Activated CD4-positive, alpha-beta T cell treated with anti-CD3 and anti-CD28 coated beads for 36 hours (primary cell): Measurements from ENCODE around the gene ECE1. TPM values are rescaled to one million over a fixed set of nuclear protein-coding genes. Genes with fewer than 3 reads are reported as not detected.

Source experiments
- ATAC-seq: fragments of 200-7000 bp; cut with Tn5 transposase; one replicate; pipeline ENCODE4 v1.10.0; 2021; ENCODE audit warnings: mild to moderate bottlenecking, moderate library complexity
- CTCF ChIA-PET: fragments of 350-600 bp; sonication (Branson Sonifier 250); formaldehyde crosslinking; loops from one replicate; lab custom pipeline; 2021; ENCODE audit warnings: antibody characterized with exemption; lab: Charles Lee
- POLR2A ChIA-PET: fragments of 350-600 bp; sonication (Branson Sonifier 250); formaldehyde crosslinking; loops from one replicate; lab custom pipeline; 2021; ENCODE audit warnings: antibody characterized with exemption, inconsistent platforms; lab: Charles Lee
- DNase-seq: peaks from one replicate; pipeline ENCODE4 v3.0.0-alpha.2; 2020
- H3K27ac Mint-ChIP-seq: one replicate; pipeline ENCODE4 v1.8.0; 2021; ENCODE audit warnings: mixed read lengths
- H3K27me3 Mint-ChIP-seq: one replicate; pipeline ENCODE4 v1.8.0; 2021; ENCODE audit warnings: mixed read lengths
- H3K36me3 Mint-ChIP-seq: one replicate; pipeline ENCODE4 v1.8.0; 2021; ENCODE audit warnings: low read depth, mixed read lengths
- H3K4me1 Mint-ChIP-seq: one replicate; pipeline ENCODE4 v1.8.0; 2021; ENCODE audit warnings: mixed read lengths
- H3K4me3 Mint-ChIP-seq: one replicate; pipeline ENCODE4 v1.8.0; 2021; ENCODE audit warnings: mild to moderate bottlenecking, moderate library complexity, mixed read lengths
- H3K9me3 Mint-ChIP-seq: one replicate; pipeline ENCODE4 v1.8.0; 2021; ENCODE audit warnings: low read depth, mixed read lengths
- intact Hi-C, 2 experiments: fragments of 100-400 bp; cut with DNase I in 1 of 2; cut with micrococcal nuclease in 1 of 2; formaldehyde crosslinking; loops; one replicate each; pipeline versions ENCODE4 v1.14.2 to v1.15.1; 2022 to 2024; cut with DNase I, micrococcal nuclease
- total RNA-seq, 2 experiments: library from RNA; stranded (reverse); gene quantifications; one replicate each; pipeline ENCODE4 v1.2.3, GENCODE V29; 2021

The ECE1 gene
- total RNA-seq, 2 experiments from 2014 or later = 130 to 162 TPM

DNA sequence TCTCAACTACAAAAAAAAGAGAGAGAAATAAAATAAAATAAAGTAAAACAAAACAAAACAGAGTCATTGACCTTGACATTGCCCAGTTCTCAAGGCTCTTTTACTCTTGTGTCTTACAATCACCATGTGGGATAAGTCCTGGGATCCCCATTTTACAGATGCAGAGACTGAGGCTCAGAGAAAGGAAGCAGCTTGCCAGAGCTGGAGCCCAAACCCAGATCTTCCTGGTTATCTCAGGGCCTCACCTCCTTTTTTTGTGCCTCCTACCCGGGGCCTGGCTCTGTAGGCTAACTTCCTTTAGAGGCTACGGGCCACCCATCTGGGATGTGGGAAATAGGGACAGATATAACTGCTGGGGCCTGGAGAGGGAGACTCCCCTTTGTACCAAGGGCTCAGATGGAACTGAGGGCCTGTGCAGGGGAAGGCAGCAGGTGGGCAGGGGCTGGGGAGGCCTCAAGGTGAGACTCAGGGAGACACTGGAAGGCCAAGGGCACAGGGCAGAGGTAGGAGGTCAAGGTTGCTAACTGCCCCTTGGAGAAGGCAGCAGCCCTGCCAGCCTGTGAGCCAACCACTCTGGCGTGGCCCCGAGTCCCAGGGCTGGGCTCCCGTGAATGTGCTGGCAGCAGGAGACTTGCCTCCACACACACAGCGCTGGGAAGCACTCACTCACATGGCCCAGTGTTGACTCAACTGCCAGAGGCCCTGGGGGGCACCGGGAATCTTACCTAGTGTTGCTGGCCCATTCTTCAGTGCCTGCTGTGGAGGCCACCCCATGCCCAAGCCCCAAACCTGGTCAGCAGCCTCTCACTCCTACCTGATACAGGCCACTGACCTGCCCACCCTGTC is 6.5 kb upstream of the ECE1 start:
- Mint-ChIP-seq H3K36me3 (peaks cover 29% of the 10 kb centered on the region), H3K27ac (peak overlapping the region; percentile 97), H3K9me3 (no peaks in the 10 kb centered on the region), H3K4me3 (no peak overlapping the region), H3K27me3 (no peaks in the 10 kb centered on the region), H3K4me1 (peaks cover 86% of the 10 kb centered on the region)
- intact Hi-C loops = loop anchor here in 1 of 2 experiments (5.0 kb wide), 1 partner anchor 364 kb away; no protein-coding TSS in a partner anchor
- no peak for DNase-seq
- ATAC-seq = no peak
- ChIA-PET CTCF (interaction anchor here (1.5 kb wide), 1 partner anchor 26 kb away, joined by 5 read pairs; no protein-coding TSS in a partner anchor), POLR2A (interaction anchor here (0.6 to 1.7 kb wide), 3 partner anchors 10 to 37 kb away, joined by 3 to 4 read pairs (median 4); no protein-coding TSS in a partner anchor)

DNA sequence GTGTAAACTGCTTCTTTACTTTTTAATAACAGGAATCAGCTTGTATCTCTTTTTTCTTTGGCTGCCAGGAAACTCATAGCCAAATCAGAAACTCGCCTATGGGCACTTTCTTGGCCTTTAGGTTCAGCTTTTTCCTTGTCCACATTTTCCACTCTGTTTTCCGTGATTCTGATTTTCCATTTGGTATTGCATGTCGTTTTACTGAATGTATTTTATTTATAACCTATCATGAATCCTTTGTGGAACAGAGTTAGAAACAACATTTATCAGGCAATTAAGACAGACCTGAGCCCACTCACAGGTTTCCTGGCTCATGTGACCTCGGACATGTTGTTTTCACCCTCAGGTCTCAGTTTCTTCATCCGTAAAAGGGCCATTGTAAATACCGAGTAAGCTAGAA is 5.3 kb upstream of the ECE1 start:
- DNase-seq (no peak), ATAC-seq (no peak)
- H3K4me3 Mint-ChIP-seq = peak overlapping the region; percentile 21
- ChIA-PET CTCF (interaction anchor here (0.6 to 3.3 kb wide), 8 partner anchors 25 to 73 kb away, joined by 3 to 29 read pairs (median 4); no protein-coding TSS in a partner anchor), POLR2A (interaction anchor here (0.6 to 4.6 kb wide), 4 partner anchors 30 to 1903 kb away, joined by 4 to 62 read pairs (median 6); no protein-coding TSS in a partner anchor)
- peak overlapping the region; percentile 97 for H3K27ac Mint-ChIP-seq
- H3K9me3 Mint-ChIP-seq = no peaks in the 10 kb centered on the region
- intact Hi-C loops = loop anchor here (2.0 to 5.0 kb wide), 3 partner anchors 15 to 757 kb away; partner anchors contain the start of gene CDC42 (in 1 of the 2)
- H3K36me3 Mint-ChIP-seq = peaks cover 30% of the 10 kb centered on the region
- peaks cover 93% of the 10 kb centered on the region for H3K4me1 Mint-ChIP-seq
- H3K27me3 Mint-ChIP-seq = no peaks in the 10 kb centered on the region

DNA sequence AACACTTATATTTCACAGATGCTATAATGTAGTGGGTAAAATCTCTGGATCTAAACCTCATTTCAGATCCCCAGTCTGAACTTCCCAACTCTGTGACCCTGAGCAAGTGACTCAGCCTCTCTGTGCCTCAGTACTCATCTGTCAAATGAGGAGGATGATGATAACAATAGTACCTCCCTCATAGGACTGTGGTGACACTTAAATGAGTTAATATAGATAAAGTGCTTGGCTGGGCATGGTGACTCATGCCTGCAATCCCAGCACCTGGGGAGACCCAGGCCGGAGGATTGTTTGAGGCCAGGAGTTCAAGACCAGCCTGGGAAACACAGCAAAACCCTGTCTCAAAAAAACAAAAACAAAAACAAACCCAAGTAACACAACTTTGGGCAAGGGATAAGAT is 4.7 kb upstream of the ECE1 start:
- peak; percentile 55 for ATAC-seq
- intact Hi-C loops = loop anchor here (2.0 to 5.0 kb wide), 3 partner anchors 14 to 758 kb away; partner anchors contain the start of gene CDC42 (in 1 of the 2)
- peak overlapping the region; percentile 86 for H3K4me3 Mint-ChIP-seq
- peaks cover 30% of the 10 kb centered on the region for H3K36me3 Mint-ChIP-seq
- H3K27ac Mint-ChIP-seq = peak overlapping the region; percentile 97
- peaks cover 88% of the 10 kb centered on the region for H3K4me1 Mint-ChIP-seq
- POLR2A ChIA-PET = interaction anchor here (0.5 to 4.6 kb wide), 6 partner anchors 31 to 511 kb away, joined by 3 to 62 read pairs (median 10); no protein-coding TSS in a partner anchor
- CTCF ChIA-PET = interaction anchor here (0.6 to 4.7 kb wide), 14 partner anchors 25 to 73 kb away, joined by 3 to 30 read pairs (median 4); no protein-coding TSS in a partner anchor
- DNase-seq = peak; percentile 78
- no peaks in the 10 kb centered on the region for H3K9me3 Mint-ChIP-seq
- H3K27me3 Mint-ChIP-seq = no peaks in the 10 kb centered on the region

DNA sequence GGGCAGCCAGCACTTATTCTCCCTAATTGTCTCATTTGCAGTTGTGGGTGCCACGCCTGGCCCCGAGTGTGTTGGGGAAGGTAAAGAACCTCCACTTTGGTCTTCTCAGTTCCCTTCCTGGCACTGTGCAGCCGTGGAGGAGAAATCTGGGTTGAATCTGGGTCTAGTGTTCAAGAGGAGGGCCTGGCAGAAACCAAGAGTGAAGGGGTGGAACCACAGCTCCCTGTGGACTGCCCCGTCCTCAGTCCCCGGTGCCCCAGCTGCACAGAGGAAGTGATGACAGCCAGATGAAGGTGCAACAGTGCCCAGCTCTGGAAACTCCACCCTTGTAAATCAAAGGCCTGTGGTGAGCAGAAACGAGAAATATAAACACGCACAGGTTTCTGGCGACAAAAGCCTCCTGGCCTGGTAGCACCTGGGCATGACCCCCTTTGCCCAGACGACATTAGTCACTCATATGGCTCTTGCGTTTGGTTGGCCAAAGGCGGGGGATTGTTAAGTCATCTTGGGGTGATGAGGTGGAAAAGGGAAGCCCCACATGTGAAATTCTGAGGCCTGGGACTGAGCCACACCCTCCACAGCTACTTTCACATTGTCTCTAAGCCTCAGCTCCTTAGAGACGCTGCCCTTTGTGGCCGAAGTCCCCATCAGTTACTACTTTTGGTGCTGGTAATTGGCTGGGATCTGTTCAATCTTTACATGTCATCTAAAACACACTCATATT is 4.2 kb upstream of the ECE1 start:
- CTCF ChIA-PET = interaction anchor here (0.6 to 4.7 kb wide), 12 partner anchors 24 to 74 kb away, joined by 3 to 30 read pairs (median 4); no protein-coding TSS in a partner anchor
- Mint-ChIP-seq H3K27ac (peak overlapping the region; percentile 97), H3K36me3 (peaks cover 28% of the 10 kb centered on the region), H3K27me3 (no peaks in the 10 kb centered on the region), H3K9me3 (no peaks in the 10 kb centered on the region), H3K4me3 (peak overlapping the region; percentile 86), H3K4me1 (peaks cover 86% of the 10 kb centered on the region)
- intact Hi-C loops = loop anchor here (1.0 to 5.0 kb wide), 12 partner anchors 14 to 1107 kb away; partner anchors contain the start of genes CDC42 (in 1 of the 2), DDOST (in 1 of the 2), PLA2G2C (in 1 of the 2) and UBXN10 (in 1 of the 2)
- DNase-seq = peak; percentile 93
- POLR2A ChIA-PET = interaction anchor here (0.5 to 4.6 kb wide), 9 partner anchors 24 to 511 kb away, joined by 3 to 62 read pairs (median 7); no protein-coding TSS in a partner anchor
- peak; percentile 61 for ATAC-seq

DNA sequence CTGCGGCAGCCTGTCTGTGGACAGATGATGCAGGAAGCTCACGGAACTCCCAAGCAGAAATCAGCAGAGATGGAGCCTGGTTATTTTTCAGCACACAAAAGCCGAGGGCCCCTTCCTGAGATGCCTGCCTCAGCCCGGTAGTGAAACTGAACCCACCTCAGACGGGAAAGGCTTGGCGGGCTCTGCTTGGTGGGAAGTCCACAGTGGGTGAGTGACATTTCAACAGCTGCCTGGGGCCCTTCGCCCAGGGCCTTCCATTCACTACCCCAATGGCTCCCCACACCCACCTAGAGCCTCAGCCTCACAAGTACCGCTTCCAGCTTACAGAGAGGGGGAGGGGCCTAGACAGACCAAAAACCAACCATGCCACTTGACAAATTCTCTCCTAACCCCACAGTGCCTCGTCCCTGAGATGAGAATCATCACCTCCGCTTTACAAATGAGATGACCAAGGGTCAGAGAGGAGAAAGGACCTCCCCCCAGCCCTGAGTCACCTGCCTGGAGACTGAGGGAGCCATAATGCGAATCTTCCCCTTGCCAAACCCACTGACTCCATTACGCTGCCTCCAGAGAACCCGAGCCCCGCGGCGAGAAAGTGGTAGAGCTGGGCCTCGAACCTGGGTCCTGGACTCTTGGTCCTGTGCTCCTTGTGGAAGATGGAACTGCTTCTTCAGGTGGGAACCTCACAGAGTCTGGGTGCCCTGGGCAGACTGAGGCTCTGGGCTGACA is 3.4 kb upstream of the ECE1 start:
- peaks cover 23% of the 10 kb centered on the region for H3K36me3 Mint-ChIP-seq
- CTCF ChIA-PET = interaction anchor here (0.6 to 4.7 kb wide), 10 partner anchors 23 to 52 kb away, joined by 3 to 30 read pairs (median 6); no protein-coding TSS in a partner anchor
- peak overlapping the region; percentile 97 for H3K27ac Mint-ChIP-seq
- H3K9me3 Mint-ChIP-seq = no peaks in the 10 kb centered on the region
- intact Hi-C loops = loop anchor here (1.0 to 5.0 kb wide), 17 partner anchors 13 to 1106 kb away; partner anchors contain the start of genes CDC42 (in 1 of the 2), DDOST (in 1 of the 2), EIF4G3 (in 1 of the 2) and NBPF3 (in 1 of the 2)
- H3K4me1 Mint-ChIP-seq = peaks cover 86% of the 10 kb centered on the region
- ATAC-seq = peak; percentile 53
- H3K27me3 Mint-ChIP-seq = no peaks in the 10 kb centered on the region
- H3K4me3 Mint-ChIP-seq = peak overlapping the region; percentile 86
- DNase-seq = peak; percentile 93
- POLR2A ChIA-PET = interaction anchor here (0.6 to 4.6 kb wide), 13 partner anchors 13 to 1110 kb away, joined by 3 to 62 read pairs (median 3); no protein-coding TSS in a partner anchor

DNA sequence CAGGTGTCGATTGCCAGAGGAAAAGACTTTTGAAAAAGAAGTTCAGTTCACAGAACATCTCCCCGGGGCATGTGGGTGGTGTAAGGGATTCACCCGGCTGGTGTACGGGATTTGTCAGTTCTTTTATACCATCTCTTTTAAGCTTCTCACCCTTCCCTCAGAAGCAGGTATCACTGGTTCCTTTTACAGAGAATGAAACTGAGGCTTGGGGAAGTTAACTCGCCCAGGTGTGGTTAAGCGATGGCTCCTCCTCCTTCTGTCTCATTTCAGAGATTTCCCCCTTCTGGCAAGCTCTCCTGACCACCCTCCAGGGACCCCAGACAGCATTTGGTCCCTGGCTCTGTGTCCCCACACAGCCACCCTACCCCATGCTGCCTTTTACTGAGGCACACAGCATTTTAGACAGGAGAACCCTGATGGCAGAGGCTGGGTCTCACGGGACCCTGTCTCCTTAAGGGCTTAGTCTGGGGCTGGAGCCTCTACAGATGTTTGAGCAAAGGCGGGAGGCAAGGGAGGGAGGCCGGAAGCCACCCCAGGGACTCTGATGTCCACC is 2.8 kb upstream of the ECE1 start:
- peak overlapping the region; percentile 97 for H3K27ac Mint-ChIP-seq
- ATAC-seq = peak; percentile 21
- POLR2A ChIA-PET = interaction anchor here (0.5 to 4.6 kb wide), 14 partner anchors 12 to 1110 kb away, joined by 3 to 62 read pairs (median 3); no protein-coding TSS in a partner anchor
- no peaks in the 10 kb centered on the region for H3K9me3 Mint-ChIP-seq
- DNase-seq = peak; percentile 87
- peaks cover 86% of the 10 kb centered on the region for H3K4me1 Mint-ChIP-seq
- no peaks in the 10 kb centered on the region for H3K27me3 Mint-ChIP-seq
- CTCF ChIA-PET = interaction anchor here (0.6 to 4.7 kb wide), 9 partner anchors 8 to 51 kb away, joined by 3 to 30 read pairs (median 4); no protein-coding TSS in a partner anchor
- H3K4me3 Mint-ChIP-seq = peak overlapping the region; percentile 86
- H3K36me3 Mint-ChIP-seq = peaks cover 23% of the 10 kb centered on the region
- intact Hi-C loops = loop anchor here (1.0 to 5.0 kb wide), 10 partner anchors 36 to 1106 kb away; partner anchors contain the start of genes EIF4G3 (in 1 of the 2), NBPF3 (in 1 of the 2), PLA2G2C (in 1 of the 2) and UBXN10 (in 1 of the 2)

DNA sequence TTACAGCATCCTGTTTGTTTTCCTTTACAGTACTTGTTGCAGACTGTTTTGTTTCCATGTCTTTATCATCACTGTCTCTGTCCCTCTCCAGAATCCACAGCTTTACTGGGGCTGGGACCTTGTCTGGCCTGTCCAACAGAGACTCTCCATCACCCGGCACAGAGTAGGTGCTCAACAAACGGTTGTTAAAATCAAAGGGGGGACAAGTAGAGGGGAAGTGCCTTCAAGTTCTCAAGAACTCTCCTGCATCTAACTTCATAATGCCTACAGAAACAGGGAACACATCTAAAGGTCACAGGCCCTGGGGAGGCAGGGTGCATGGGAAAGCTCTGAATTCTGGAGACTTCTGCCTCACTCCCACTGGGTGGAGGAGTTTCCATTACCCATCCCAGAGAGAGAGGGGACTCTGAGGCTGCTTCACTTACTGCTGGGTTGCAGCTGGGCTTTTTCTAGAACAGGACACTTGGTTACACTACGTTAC is 2.3 kb upstream of the ECE1 start:
- no peaks in the 10 kb centered on the region for H3K9me3 Mint-ChIP-seq
- CTCF ChIA-PET = interaction anchor here (0.7 to 4.7 kb wide), 9 partner anchors 8 to 41 kb away, joined by 3 to 30 read pairs (median 4); no protein-coding TSS in a partner anchor
- DNase-seq = no peak
- POLR2A ChIA-PET = interaction anchor here (0.5 to 4.6 kb wide), 9 partner anchors 22 to 1109 kb away, joined by 3 to 62 read pairs (median 10); no protein-coding TSS in a partner anchor
- peaks cover 84% of the 10 kb centered on the region for H3K4me1 Mint-ChIP-seq
- ATAC-seq = no peak
- peak overlapping the region; percentile 97 for H3K27ac Mint-ChIP-seq
- H3K36me3 Mint-ChIP-seq = peaks cover 23% of the 10 kb centered on the region
- no peaks in the 10 kb centered on the region for H3K27me3 Mint-ChIP-seq
- intact Hi-C loops = loop anchor here (1.0 to 5.0 kb wide), 6 partner anchors 35 to 1105 kb away; partner anchors contain the start of genes EIF4G3 (in 1 of the 2), PLA2G2C (in 1 of the 2) and UBXN10 (in 1 of the 2)
- peak overlapping the region; percentile 86 for H3K4me3 Mint-ChIP-seq

DNA sequence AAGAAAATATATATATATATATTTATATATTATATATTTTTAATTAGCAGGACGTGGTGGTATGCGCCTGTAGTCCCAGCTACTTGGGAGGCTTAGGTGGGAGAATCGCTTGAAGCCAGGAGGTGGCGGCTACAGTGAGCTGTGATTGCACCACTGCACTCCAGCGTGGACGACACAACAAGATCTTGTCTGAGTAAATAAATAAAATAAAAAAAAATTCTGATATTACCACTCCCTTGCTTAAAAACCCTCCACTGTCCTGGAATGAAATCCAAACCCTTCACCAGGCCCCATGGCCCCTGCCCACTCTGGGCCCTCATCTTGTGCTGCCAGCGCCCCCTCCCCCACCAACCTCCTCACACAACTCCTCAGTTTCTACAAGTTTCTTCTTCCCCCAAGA is 1.7 kb upstream of the ECE1 start:
- Mint-ChIP-seq H3K27me3 (no peaks in the 10 kb centered on the region), H3K4me1 (peaks cover 80% of the 10 kb centered on the region), H3K4me3 (peak overlapping the region; percentile 86), H3K27ac (peak overlapping the region; percentile 97), H3K9me3 (no peaks in the 10 kb centered on the region), H3K36me3 (peaks cover 23% of the 10 kb centered on the region)
- DNase-seq (no peak), ATAC-seq (no peak)
- ChIA-PET CTCF (interaction anchor here (0.7 to 4.7 kb wide), 5 partner anchors 9 to 41 kb away, joined by 3 to 30 read pairs (median 6); no protein-coding TSS in a partner anchor), POLR2A (interaction anchor here (0.7 to 4.6 kb wide), 3 partner anchors 34 to 89 kb away, joined by 3 to 62 read pairs (median 13); no protein-coding TSS in a partner anchor)
- intact Hi-C loops = loop anchor here (1.0 to 5.0 kb wide), 6 partner anchors 35 to 1105 kb away; partner anchors contain the start of genes EIF4G3 (in 1 of the 2), PLA2G2C (in 1 of the 2) and UBXN10 (in 1 of the 2)

DNA sequence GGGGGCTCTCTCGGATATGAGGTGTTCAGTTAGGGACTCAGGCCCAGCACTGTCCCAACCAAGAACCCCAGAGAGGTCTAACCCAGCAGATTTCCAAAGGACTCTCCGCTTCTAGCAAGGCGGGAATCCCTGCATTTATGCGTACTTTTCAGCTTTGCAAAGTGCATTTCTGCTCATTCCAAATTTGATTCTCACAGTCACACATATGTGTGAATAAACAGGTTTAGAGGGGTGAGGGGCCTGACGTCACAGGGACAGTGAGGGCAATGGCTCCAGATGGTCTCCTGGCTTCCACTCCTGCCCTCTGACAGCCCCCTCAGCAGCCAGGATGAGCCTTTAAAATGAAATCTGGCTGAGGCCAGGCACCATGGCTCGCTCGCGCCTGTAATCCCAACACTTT is 921 bp upstream of the ECE1 start:
- peak overlapping the region; percentile 86 for H3K4me3 Mint-ChIP-seq
- H3K4me1 Mint-ChIP-seq = peaks cover 73% of the 10 kb centered on the region
- ChIA-PET CTCF (interaction anchor here (0.6 to 4.7 kb wide), 3 partner anchors 21 to 42 kb away, joined by 3 to 30 read pairs (median 15); no protein-coding TSS in a partner anchor), POLR2A (interaction anchor here (0.9 kb wide), 1 partner anchor 57 kb away, joined by 3 read pairs; no protein-coding TSS in a partner anchor)
- no peak for DNase-seq
- peaks cover 21% of the 10 kb centered on the region for H3K36me3 Mint-ChIP-seq
- H3K9me3 Mint-ChIP-seq = no peaks in the 10 kb centered on the region
- intact Hi-C loops = loop anchor here (5.0 kb wide), 4 partner anchors 34 to 1104 kb away; partner anchors contain the start of genes PLA2G2C (in 1 of the 2) and UBXN10 (in 1 of the 2)
- ATAC-seq = no peak
- H3K27me3 Mint-ChIP-seq = no peaks in the 10 kb centered on the region
- H3K27ac Mint-ChIP-seq = peak overlapping the region; percentile 97
